ENCODE data around the gene AGAP1.
"Not testable (repeated sequence)": the region's sequence is repeated elsewhere in the genome, so short reads cannot be mapped to it uniquely, and the experiment has no call there.

The AGAP1 gene

DNA sequence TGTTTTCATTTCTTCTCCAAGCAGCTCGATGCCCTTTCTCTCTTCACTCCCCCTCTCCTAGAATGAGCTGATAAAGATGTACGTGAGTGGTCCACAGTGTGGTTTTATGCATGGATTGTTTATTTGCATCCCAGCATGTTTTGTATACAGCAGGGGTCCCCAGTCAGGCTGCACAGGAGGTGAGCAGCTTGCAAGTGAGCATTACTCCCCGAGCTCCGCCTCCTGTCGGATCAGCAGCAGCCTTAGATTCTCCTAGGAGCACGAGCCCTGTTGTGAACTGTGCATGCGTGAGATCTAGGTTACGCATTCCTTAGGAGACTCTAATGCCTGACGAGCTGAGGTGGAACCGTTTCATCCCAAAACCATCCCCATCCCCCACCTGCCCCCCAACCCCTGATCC, 262.6 kb downstream of the AGAP1 start:
- no peak overlapping the region for H3K27ac ChIP-seq
- in situ Hi-C loops (cut with HindIII; ENCODE audit: low pct_ligation_motif_present, low sequenced_read_pairs), result no loop called here
- no peaks in the 10 kb centered on the region for H3K27me3 ChIP-seq (replicated peaks)
- no peak overlapping the region for H3K4me3 ChIP-seq (ENCODE audit: low read depth, low read length)
- TF ChIP-seq, protein P1, sequence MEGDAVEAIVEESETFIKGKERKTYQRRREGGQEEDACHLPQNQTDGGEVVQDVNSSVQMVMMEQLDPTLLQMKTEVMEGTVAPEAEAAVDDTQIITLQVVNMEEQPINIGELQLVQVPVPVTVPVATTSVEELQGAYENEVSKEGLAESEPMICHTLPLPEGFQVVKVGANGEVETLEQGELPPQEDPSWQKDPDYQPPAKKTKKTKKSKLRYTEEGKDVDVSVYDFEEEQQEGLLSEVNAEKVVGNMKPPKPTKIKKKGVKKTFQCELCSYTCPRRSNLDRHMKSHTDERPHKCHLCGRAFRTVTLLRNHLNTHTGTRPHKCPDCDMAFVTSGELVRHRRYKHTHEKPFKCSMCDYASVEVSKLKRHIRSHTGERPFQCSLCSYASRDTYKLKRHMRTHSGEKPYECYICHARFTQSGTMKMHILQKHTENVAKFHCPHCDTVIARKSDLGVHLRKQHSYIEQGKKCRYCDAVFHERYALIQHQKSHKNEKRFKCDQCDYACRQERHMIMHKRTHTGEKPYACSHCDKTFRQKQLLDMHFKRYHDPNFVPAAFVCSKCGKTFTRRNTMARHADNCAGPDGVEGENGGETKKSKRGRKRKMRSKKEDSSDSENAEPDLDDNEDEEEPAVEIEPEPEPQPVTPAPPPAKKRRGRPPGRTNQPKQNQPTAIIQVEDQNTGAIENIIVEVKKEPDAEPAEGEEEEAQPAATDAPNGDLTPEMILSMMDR (IDR thresholded peaks at IDR 0.05; ENCODE audit: low read depth, low read length, missing control alignments), result no peak
- no peak for DNase-seq
- no peaks in the 10 kb centered on the region for H3K36me3 ChIP-seq (replicated peaks)

DNA sequence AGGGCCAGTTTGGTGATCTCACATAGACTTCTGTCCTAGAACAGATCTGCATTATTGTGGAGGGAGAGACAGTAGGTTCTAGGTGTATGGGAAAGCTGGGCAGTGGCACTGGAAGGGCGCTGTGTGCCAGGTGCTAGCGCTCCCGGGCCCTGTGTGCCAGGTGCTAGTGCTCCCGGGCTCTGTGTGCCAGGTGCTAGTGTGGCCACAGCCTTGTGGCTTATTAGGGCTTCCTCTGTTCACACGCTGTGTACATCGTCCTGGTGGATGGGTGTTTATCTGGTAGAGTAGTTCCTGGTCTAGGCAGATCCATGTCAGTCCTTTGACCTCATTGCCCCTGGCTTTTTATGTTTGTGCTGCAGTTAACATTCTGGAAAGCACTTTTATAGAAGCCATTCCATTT, 263.4 kb downstream of the AGAP1 start:
- TF ChIP-seq, protein P1 (IDR thresholded peaks at IDR 0.05; ENCODE audit: low read depth, low read length, missing control alignments), result no peak
- H3K36me3 ChIP-seq (replicated peaks), result no peaks in the 10 kb centered on the region
- in situ Hi-C loops (cut with HindIII; ENCODE audit: low pct_ligation_motif_present, low sequenced_read_pairs), result no loop called here
- no peak for DNase-seq
- no peak overlapping the region for H3K27ac ChIP-seq
- no peak overlapping the region for H3K4me3 ChIP-seq (ENCODE audit: low read depth, low read length)
- H3K27me3 ChIP-seq (replicated peaks), result no peaks in the 10 kb centered on the region

DNA sequence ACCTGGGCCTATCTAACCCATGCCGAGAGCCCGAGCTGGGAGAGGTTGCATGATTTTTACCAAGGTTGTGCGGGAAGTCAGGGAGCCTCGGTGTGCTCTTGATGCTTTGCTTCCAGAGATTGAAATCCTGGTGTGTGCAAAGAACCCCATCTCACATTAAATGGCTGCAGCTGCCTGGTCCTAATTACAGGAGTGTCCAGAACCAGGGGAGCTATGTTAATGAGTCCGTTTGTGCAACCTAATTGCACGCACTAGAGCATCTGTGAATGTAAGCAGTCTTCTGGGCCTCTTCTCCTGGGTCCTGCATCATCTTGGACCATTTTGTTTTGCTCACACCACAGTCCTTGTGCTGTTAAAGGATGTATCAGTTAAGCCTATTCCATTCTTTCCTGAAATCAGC, 263.8 kb downstream of the AGAP1 start:
- Histone ChIP-seq H3K27ac (no peak overlapping the region), H3K36me3 (replicated peaks) (no peaks in the 10 kb centered on the region), H3K27me3 (replicated peaks) (no peaks in the 10 kb centered on the region), H3K4me3 (ENCODE audit: low read depth, low read length) (no peak overlapping the region)
- TF ChIP-seq, protein P1 (IDR thresholded peaks at IDR 0.05; ENCODE audit: low read depth, low read length, missing control alignments), result no peak
- in situ Hi-C loops (cut with HindIII; ENCODE audit: low pct_ligation_motif_present, low sequenced_read_pairs), result no loop called here
- no peak for DNase-seq

DNA sequence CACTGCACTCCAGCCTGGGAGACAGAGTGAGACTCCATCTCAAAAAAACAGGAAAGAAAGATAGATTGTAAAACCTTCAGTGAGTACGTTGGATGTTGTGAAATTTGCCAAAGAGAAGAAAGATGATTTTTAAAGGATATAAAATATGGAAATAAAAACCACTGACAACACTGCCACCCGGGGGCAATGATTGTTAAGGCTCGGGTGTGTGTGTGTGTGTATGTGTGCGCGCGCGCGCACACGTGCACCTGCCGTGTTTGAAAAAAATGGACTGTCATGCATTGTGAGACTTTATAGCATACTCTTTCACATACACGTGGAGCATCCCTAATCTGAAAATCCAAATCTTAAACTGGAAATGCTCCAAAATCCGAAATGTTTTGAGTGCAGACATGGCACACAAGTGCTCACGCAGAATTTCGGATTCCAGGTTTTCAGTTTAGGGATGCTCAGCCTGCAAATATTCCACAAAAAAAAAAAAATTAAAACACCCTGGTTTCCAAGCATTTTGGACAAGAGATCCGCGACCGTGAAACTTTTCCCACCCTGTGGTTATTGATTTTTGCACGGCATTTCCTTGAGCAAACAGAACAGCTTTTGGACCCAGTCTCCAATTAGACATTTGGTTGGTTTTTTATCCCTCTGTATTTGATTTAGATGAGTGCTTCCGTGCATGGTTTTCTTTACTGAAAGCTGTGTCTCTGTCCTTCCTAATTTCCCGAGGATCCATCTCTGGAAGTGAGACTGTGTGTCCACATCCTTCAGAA, 269.2 kb downstream of the AGAP1 start:
- TF ChIP-seq, protein P1 (IDR thresholded peaks at IDR 0.05; ENCODE audit: low read depth, low read length, missing control alignments), result peak; percentile 31
- Histone ChIP-seq H3K4me3 (ENCODE audit: low read depth, low read length) (no peak overlapping the region), H3K36me3 (replicated peaks) (no peaks in the 10 kb centered on the region), H3K27me3 (replicated peaks) (no peaks in the 10 kb centered on the region), H3K27ac (no peak overlapping the region)
- DNase-seq, result no peak
- in situ Hi-C loops (cut with HindIII; ENCODE audit: low pct_ligation_motif_present, low sequenced_read_pairs), result no loop called here

DNA sequence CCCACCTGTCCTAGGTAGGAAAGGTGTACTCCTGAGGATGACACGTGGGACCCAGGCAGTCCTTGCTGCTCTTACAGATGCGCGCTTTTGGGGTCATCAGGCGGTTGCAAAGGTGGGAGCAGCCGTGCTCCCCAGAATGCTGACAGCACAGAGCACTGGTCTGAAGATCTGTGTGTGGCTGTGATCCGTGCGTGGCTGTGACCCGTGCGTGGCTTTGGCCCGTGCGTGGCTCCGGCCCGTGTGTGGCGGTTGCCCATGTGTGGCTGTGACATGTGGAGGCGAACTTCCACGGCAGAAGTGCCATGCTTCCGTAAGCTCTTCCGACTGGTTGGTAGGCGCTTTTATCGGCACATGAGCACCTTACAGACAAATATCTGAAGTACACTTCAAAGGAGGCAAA, 270.0 kb downstream of the AGAP1 start:
- in situ Hi-C loops (cut with HindIII; ENCODE audit: low pct_ligation_motif_present, low sequenced_read_pairs), result no loop called here

DNA sequence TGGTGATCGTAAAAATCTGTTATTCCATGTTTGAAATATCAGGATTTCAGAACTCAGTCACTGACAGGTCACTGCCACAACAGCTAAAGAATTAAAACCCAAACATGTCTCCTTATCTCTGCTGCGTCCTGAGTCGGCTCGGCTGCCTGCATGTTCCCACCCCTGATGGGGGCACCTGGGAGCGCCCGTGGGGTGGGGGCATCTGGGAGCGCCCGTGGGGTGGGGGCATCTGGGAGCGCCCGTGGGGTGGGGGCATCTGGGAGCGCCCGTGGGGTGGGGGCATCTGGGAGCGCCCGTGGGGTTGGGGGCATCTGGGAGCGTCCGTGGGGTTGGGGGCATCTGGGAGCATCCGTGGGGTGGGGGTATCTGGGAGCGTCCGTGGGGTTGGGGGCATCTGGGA, 270.6 kb downstream of the AGAP1 start:
- H3K27me3 ChIP-seq (replicated peaks); H3K4me3 ChIP-seq (ENCODE audit: low read depth, low read length); H3K27ac ChIP-seq; DNase-seq; in situ Hi-C loops (cut with HindIII; ENCODE audit: low pct_ligation_motif_present, low sequenced_read_pairs); H3K36me3 ChIP-seq (replicated peaks): not testable (repeated sequence)

More for the DNA sequence above, 270.0 kb downstream of the AGAP1 start:
- DNase-seq, result no peak
- TF ChIP-seq, protein P1 (IDR thresholded peaks at IDR 0.05; ENCODE audit: low read depth, low read length, missing control alignments), result no peak
- Histone ChIP-seq H3K4me3 (ENCODE audit: low read depth, low read length) (no peak overlapping the region), H3K27ac (no peak overlapping the region), H3K36me3 (replicated peaks) (no peaks in the 10 kb centered on the region), H3K27me3 (replicated peaks) (no peaks in the 10 kb centered on the region)

Data from brain microvascular endothelial cell (primary cell).